Endothelial cell of umbilical vein (primary cell): ENCODE data around the gene CDKL4. TPM values are rescaled to one million over a fixed set of nuclear protein-coding genes. Genes with fewer than 3 reads are reported as not detected.
"Not testable (repeated sequence)": the region's sequence is repeated elsewhere in the genome, so short reads cannot be mapped to it uniquely, and the experiment has no call there.

Source experiments
- BruUV-seq: library from RNA; stranded (reverse); fragments of 400-500 nt; replicated peaks from 2 replicates; lab custom pipeline; 2021; lab: Mats Ljungman, UMichigan
- CTCF ChIA-PET: fragments of 300-600, 350-600 bp; sonication (Branson Sonifier 250); formaldehyde crosslinking; loops from one replicate; lab custom pipeline; 2021; ENCODE audit warnings: antibody characterized with exemption, inconsistent platforms; lab: Charles Lee
- POLR2A ChIA-PET: fragments of 300-600, 350-600 bp; sonication (Branson Sonifier 250); formaldehyde crosslinking; loops from one replicate; lab custom pipeline; 2021; ENCODE audit warnings: antibody characterized with exemption, inconsistent platforms; lab: Charles Lee
- DNase-seq: peaks from one replicate; pipeline ENCODE4 v3.0.0-alpha.2; 2011; ENCODE audit warnings: low read depth, low spot score
- FAIRE-seq: peaks from 2 replicates; lab custom pipeline; 2011; peaks lifted over from hg19 to GRCh38; lab: Jason Lieb, UNC
- H2AFZ ChIP-seq: 2 replicates; pipeline ENCODE4 v1.6.0; 2012; ENCODE audit warnings: low read depth, low read length, control low read depth, inconsistent platforms
- H3K27ac ChIP-seq: 2 replicates; pipeline ENCODE4 v1.5.1; 2011; ENCODE audit warnings: low read depth, mild to moderate bottlenecking, control low read depth, low read length, moderate library complexity; ENCODE audit not compliant: insufficient read depth
- H3K27me3 ChIP-seq, 2 experiments: 2 replicates each; pipeline versions ENCODE4 v1.6.0 to v1.6.1; 2011; ENCODE audit warnings: low read length in 2 of 2, mixed read lengths in 1 of 2; ENCODE audit not compliant: control insufficient read depth in 2 of 2, insufficient read depth in 2 of 2
- H3K36me3 ChIP-seq, 2 experiments: 2 replicates in 1 of 2; 3 replicates in 1 of 2; pipeline ENCODE4 v1.5.1; 2011; ENCODE audit warnings: low read length in 2 of 2, mild to moderate bottlenecking in 1 of 2, moderate library complexity in 1 of 2; ENCODE audit not compliant: control insufficient read depth in 2 of 2, insufficient read depth in 2 of 2; ENCODE audit errors: extremely low read depth in 1 of 2
- H3K4me1 ChIP-seq: 3 replicates; pipeline ENCODE4 v1.5.1; 2011; ENCODE audit warnings: mild to moderate bottlenecking, low read length; ENCODE audit not compliant: control insufficient read depth, insufficient read depth; ENCODE audit errors: extremely low read depth
- H3K4me2 ChIP-seq: 2 replicates; pipeline ENCODE4 v1.6.1; 2011; ENCODE audit warnings: low read length, control low read depth, mixed read lengths; ENCODE audit not compliant: insufficient read depth
- H3K4me3 ChIP-seq, 3 experiments: fragments of 200-600 bp in 1 of 3; sonication (generic), shearing (Covaris generic) in 1 of 3; replicated peaks in 1 of 3; 2 replicates each; pipeline ENCODE4 v1.5.1; 2011 to 2016; ENCODE audit warnings: control low read depth in 3 of 3, low read length in 3 of 3, mild to moderate bottlenecking in 2 of 3, inconsistent platforms in 1 of 3, low read depth in 1 of 3, moderate library complexity in 1 of 3; ENCODE audit not compliant: insufficient read depth in 1 of 3
- H3K79me2 ChIP-seq: 2 replicates; pipeline ENCODE4 v1.6.0; 2012; ENCODE audit warnings: low read length, inconsistent platforms; ENCODE audit not compliant: control insufficient read depth, insufficient read depth
- H3K9ac ChIP-seq: replicated peaks from 2 replicates; pipeline ENCODE3; 2011; ENCODE audit warnings: low read length, control low read depth; ENCODE audit not compliant: insufficient read depth; ENCODE audit errors: extremely low read depth
- H3K9me1 ChIP-seq: replicated peaks from 3 replicates; pipeline ENCODE4 v1.6.0; 2011; ENCODE audit warnings: mild to moderate bottlenecking, low read length; ENCODE audit not compliant: control insufficient read depth, insufficient read depth; ENCODE audit errors: extremely low read depth
- H3K9me3 ChIP-seq: replicated peaks from 2 replicates; pipeline ENCODE4 v1.5.1; 2012; ENCODE audit warnings: low read length, inconsistent platforms; ENCODE audit not compliant: control insufficient read depth, insufficient read depth
- H4K20me1 ChIP-seq: replicated peaks from 2 replicates; pipeline ENCODE3; 2011; ENCODE audit warnings: mild to moderate bottlenecking, low read length; ENCODE audit not compliant: control insufficient read depth, insufficient read depth; ENCODE audit errors: extremely low read depth
- JUN ChIP-seq: IDR thresholded peaks from 2 replicates; pipeline ENCODE4 v1.6.1; 2011; ENCODE audit warnings: borderline replicate concordance, low read depth; ENCODE audit not compliant: insufficient read length, insufficient read depth
- MAX ChIP-seq: IDR thresholded peaks from 2 replicates; pipeline ENCODE4 v1.6.1; 2011; ENCODE audit not compliant: insufficient read depth, insufficient read length
- POLR2A ChIP-seq: IDR thresholded peaks from 2 replicates; pipeline ENCODE4 v1.6.1; 2012; ENCODE audit warnings: low read depth, mild to moderate bottlenecking, control low read depth, low read length
- dilution Hi-C: fragments of 300-500 bp; cut with MboI; formaldehyde crosslinking; loops from one replicate; pipeline ENCODE4 v1.15.0; 2019; ENCODE audit warnings: low sequenced_read_pairs; ENCODE audit not compliant: extremely low pct_ligation_motif_present
- intact Hi-C: fragments of 100-400 bp; cut with micrococcal nuclease; formaldehyde crosslinking; loops from one replicate; pipeline ENCODE4 v1.10.0; 2022
- polyA plus RNA-seq, 4 experiments: library from polyadenylated mRNA; depleted of rRNA in 3 of 4; stranded (reverse) in 3 of 4; unstranded in 1 of 4; fragments of >200 nt; gene quantifications; 2 replicates each; pipeline versions ENCODE4 v1.2.1 to v1.2.3, GENCODE V29; 2011 to 2012; ENCODE audit warnings: missing spikeins in 1 of 4
- total RNA-seq: library from RNA; stranded (reverse); gene quantifications from 2 replicates; pipeline ENCODE4 v1.2.3, GENCODE V29; 2021
- TF ChIP-seq, protein P1 (sequence below), 2 donors: IDR thresholded peaks; 1 replicate in 1 of 2; 2 replicates in 1 of 2; pipeline ENCODE4 v1.5.1; 2011; ENCODE audit warnings: low read length in 2 of 2, mild to moderate bottlenecking in 2 of 2, moderate library complexity in 2 of 2, control low read depth in 1 of 2, inconsistent platforms in 1 of 2, low read depth in 1 of 2; ENCODE audit not compliant: insufficient read depth in 1 of 2; ENCODE audit errors: extremely low read depth in 1 of 2

Gene CDKL4
- total and polyA plus RNA-seq, 2 donors (not counting 3 experiments of a cell fraction or from before 2014, with no cell fraction given): 0.17 to 0.75 TPM

DNA sequence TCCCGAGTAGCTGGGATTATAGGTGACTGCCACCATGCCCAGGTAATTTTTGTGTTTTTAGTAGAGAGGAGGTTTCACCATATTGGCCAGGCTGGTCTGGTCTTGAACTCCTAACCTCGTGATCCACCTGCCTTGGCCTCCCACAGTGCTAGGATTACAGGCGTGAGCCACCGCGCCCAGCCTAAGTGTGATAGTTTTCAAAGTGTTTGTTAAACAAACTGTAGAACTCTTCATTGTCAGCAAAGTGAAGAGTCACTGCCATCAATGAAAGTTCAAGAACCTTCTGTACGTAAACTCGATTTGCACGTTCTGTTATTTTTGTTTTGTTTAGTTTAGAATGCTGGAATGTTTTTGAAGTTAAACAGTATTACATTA lies 104.9 kb downstream of the CDKL4 start:
- Histone ChIP-seq H3K27me3 (peaks cover 0 to 3% of the 10 kb centered on the region in 2 experiments), H3K4me3 (no peak overlapping the region), H3K4me1 (no peaks in the 10 kb centered on the region), H4K20me1 (no peaks in the 10 kb centered on the region), H3K27ac (no peak overlapping the region), H3K36me3 (no peaks in the 10 kb centered on the region), H3K9ac (no peak overlapping the region), H3K9me1 (no peaks in the 10 kb centered on the region), H3K4me2 (no peak overlapping the region), H2AFZ (no peak overlapping the region), H3K79me2 (no peaks in the 10 kb centered on the region), H3K9me3 (no peaks in the 10 kb centered on the region)
- DNase-seq (no peak), FAIRE-seq (no peak)
- ChIA-PET POLR2A (no interaction called here), CTCF (no interaction called here)
- TF ChIP-seq MAX (no peak), POLR2A (no peak), JUN (no peak)
- TF ChIP-seq, protein P1, sequence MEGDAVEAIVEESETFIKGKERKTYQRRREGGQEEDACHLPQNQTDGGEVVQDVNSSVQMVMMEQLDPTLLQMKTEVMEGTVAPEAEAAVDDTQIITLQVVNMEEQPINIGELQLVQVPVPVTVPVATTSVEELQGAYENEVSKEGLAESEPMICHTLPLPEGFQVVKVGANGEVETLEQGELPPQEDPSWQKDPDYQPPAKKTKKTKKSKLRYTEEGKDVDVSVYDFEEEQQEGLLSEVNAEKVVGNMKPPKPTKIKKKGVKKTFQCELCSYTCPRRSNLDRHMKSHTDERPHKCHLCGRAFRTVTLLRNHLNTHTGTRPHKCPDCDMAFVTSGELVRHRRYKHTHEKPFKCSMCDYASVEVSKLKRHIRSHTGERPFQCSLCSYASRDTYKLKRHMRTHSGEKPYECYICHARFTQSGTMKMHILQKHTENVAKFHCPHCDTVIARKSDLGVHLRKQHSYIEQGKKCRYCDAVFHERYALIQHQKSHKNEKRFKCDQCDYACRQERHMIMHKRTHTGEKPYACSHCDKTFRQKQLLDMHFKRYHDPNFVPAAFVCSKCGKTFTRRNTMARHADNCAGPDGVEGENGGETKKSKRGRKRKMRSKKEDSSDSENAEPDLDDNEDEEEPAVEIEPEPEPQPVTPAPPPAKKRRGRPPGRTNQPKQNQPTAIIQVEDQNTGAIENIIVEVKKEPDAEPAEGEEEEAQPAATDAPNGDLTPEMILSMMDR (IDR thresholded peaks at IDR 0.05; ENCODE audit: extremely low read depth in 1 of 2, insufficient read depth in 1 of 2, low read depth in 1 of 2, low read length in 2 of 2): no peak
- dilution Hi-C loops (no loop called here), intact Hi-C loops (no loop called here)
- no TSS peak for BruUV-seq

GRCh38 chr2:39138187-39138836 lies 105.5 kb downstream of the CDKL4 start:
- H3K4me3 ChIP-seq, H3K27ac ChIP-seq, H3K36me3 ChIP-seq, intact Hi-C loops, BruUV-seq, H3K9ac ChIP-seq, H3K4me2 ChIP-seq, H2AFZ ChIP-seq, DNase-seq, H3K9me3 ChIP-seq, POLR2A ChIA-PET, FAIRE-seq, CTCF ChIA-PET, H3K79me2 ChIP-seq, H3K9me1 ChIP-seq, H3K4me1 ChIP-seq, H4K20me1 ChIP-seq, dilution Hi-C loops, H3K27me3 ChIP-seq: not testable (repeated sequence)
